ENCODE results near the gene CBLL2.

DNA sequence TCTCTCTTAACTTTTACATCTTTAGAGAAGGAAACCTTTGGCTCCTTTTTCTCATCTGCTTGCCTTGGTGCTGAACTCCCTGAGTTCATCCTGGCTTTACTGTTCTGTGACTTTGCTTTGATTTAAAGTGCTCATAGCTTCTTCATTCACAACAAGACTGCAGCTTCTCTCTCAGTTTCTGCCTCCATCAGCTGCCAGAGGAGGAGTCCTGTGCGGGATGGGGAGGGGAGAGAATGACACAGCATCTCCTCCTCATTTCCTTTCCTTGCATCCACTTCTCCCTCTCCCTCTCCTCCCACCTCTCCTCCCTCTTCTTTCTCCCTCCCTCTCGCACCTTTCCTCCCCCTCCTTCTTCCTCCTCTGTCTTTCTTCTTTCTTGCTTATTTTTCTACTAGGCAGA, 42.0 kb downstream of the CBLL2 start:
- TF ChIP-seq CTCF (IDR thresholded peaks at IDR 0.05; ENCODE audit: insufficient read depth, low read length, poor library complexity, severe bottlenecking) (no peak), EZH2phosphoT487 (conservative IDR thresholded peaks at IDR 0.05; ENCODE audit: low read length) (no peak)

Data from SU-DHL-6 (cell line).